Fibroblast of lung (primary cell): Measurements from ENCODE around the gene AACS. TPM values are rescaled to one million over a fixed set of nuclear protein-coding genes. Genes with fewer than 3 reads are reported as not detected.

Experiments used
- DNase-seq, 2 donors: peaks; one replicate each; pipeline versions ENCODE4 v3.0.0 to v3.0.0-alpha.2; 2010; ENCODE audit warnings: low read depth in 2 of 2
- H2AFZ ChIP-seq: 2 replicates; pipeline ENCODE4 v1.5.1; 2012; ENCODE audit warnings: low read length, control low read depth, inconsistent platforms
- H3K27ac ChIP-seq: 2 replicates; pipeline ENCODE4 v1.5.1; 2011; ENCODE audit warnings: low read length, control low read depth; ENCODE audit not compliant: insufficient read depth
- H3K27me3 ChIP-seq: 2 replicates; pipeline ENCODE4 v1.5.1; 2011; ENCODE audit warnings: mild to moderate bottlenecking, low read length; ENCODE audit not compliant: control insufficient read depth, insufficient read depth
- H3K36me3 ChIP-seq: 2 replicates; pipeline ENCODE4 v1.5.1; 2011; ENCODE audit warnings: low read length; ENCODE audit not compliant: control insufficient read depth, insufficient read depth
- H3K4me1 ChIP-seq: 2 replicates; pipeline ENCODE4 v1.5.1; 2011; ENCODE audit warnings: low read length; ENCODE audit not compliant: control insufficient read depth, insufficient read depth; ENCODE audit errors: extremely low read depth
- H3K4me2 ChIP-seq: 2 replicates; pipeline ENCODE4 v1.5.1; 2011; ENCODE audit warnings: low read length, control low read depth; ENCODE audit not compliant: insufficient read depth; ENCODE audit errors: extremely low read depth
- H3K4me3 ChIP-seq, 4 experiments: fragments of 200-600 bp in 1 of 4; sonication (generic) in 1 of 4; replicated peaks in 1 of 4; 2 replicates each; pipeline ENCODE4 v1.5.1; 2011 to 2016; ENCODE audit warnings: low read length in 4 of 4, low read depth in 3 of 4, mild to moderate bottlenecking in 3 of 4, control low read depth in 2 of 4, inconsistent platforms in 1 of 4, mixed read lengths in 1 of 4; ENCODE audit not compliant: insufficient read depth in 1 of 4; ENCODE audit errors: control extremely low read depth in 1 of 4
- H3K79me2 ChIP-seq: 2 replicates; pipeline ENCODE4 v1.5.1; 2012; ENCODE audit warnings: mild to moderate bottlenecking, low read length, inconsistent platforms; ENCODE audit not compliant: control insufficient read depth, insufficient read depth
- H3K9ac ChIP-seq: 2 replicates; pipeline ENCODE4 v1.5.1; 2011; ENCODE audit warnings: mild to moderate bottlenecking, low read length, control low read depth; ENCODE audit not compliant: insufficient read depth
- H3K9me3 ChIP-seq: 2 replicates; pipeline ENCODE4 v1.5.1; 2012; ENCODE audit warnings: low read depth, low read length; ENCODE audit not compliant: control insufficient read depth, insufficient read depth
- H4K20me1 ChIP-seq: 2 replicates; pipeline ENCODE4 v1.5.1; 2011; ENCODE audit warnings: low read length; ENCODE audit not compliant: control insufficient read depth, insufficient read depth; ENCODE audit errors: extremely low read depth
- EZH2 ChIP-seq: IDR thresholded peaks from 2 replicates; pipeline ENCODE4 v1.5.1; 2012; ENCODE audit warnings: low read length, control low read depth, mild to moderate bottlenecking; ENCODE audit errors: missing control alignments
- polyA plus RNA-seq, 2 donors: library from polyadenylated mRNA; depleted of rRNA in 1 of 2; stranded (reverse) in 1 of 2; unstranded in 1 of 2; fragments of >200 nt; gene quantifications; 2 replicates each; pipeline ENCODE4 v1.2.1, GENCODE V29; 2011 to 2012; ENCODE audit warnings: missing spikeins in 1 of 2
- total RNA-seq: library from RNA; depleted of rRNA; stranded (reverse); fragments of >200 nt; gene quantifications from 2 replicates; pipeline ENCODE4 v1.2.1, GENCODE V29; 2014
- TF ChIP-seq, protein P1 (sequence below), 2 donors: IDR thresholded peaks in 1 of 2; conservative IDR thresholded peaks in 1 of 2; 1 replicate in 1 of 2; 2 replicates in 1 of 2; pipeline ENCODE4 v1.5.1; 2011 to 2012; ENCODE audit warnings: low read length in 2 of 2, control low read depth in 1 of 2, inconsistent platforms in 1 of 2, low read depth in 1 of 2, mild to moderate bottlenecking in 1 of 2

AACS gene
- total and polyA plus RNA-seq, 2 donors (not counting 1 experiment from before 2014, with no cell fraction given), result 24.7 to 31.5 TPM

DNA sequence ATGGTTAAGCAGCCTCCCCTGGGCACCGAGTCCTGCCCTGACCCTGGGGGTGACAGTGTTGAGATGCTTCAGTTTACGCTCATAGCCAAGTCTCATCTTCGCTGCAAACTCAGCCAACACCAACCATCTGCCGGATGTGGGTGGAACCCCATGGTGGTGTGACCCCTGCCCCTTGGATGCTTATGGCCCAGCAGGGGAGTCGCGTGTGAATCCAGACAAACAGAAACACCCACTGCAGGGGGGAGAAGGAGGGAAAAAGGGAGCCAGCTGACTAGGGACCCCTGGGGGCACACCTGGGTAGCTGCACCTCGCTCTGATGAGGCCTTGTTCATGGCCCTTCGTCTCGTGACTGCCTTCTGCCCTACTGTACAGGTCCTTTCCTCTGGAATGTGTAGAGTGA, 23.8 kb downstream of the AACS start:
- no peak for DNase-seq
- TF ChIP-seq, protein P1, sequence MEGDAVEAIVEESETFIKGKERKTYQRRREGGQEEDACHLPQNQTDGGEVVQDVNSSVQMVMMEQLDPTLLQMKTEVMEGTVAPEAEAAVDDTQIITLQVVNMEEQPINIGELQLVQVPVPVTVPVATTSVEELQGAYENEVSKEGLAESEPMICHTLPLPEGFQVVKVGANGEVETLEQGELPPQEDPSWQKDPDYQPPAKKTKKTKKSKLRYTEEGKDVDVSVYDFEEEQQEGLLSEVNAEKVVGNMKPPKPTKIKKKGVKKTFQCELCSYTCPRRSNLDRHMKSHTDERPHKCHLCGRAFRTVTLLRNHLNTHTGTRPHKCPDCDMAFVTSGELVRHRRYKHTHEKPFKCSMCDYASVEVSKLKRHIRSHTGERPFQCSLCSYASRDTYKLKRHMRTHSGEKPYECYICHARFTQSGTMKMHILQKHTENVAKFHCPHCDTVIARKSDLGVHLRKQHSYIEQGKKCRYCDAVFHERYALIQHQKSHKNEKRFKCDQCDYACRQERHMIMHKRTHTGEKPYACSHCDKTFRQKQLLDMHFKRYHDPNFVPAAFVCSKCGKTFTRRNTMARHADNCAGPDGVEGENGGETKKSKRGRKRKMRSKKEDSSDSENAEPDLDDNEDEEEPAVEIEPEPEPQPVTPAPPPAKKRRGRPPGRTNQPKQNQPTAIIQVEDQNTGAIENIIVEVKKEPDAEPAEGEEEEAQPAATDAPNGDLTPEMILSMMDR (conservative IDR thresholded peaks at IDR 0.05 in 1 of 2, IDR thresholded peaks at IDR 0.05 in 1 of 2; ENCODE audit: low read depth in 1 of 2, low read length in 2 of 2), result no peak
- no peak for TF ChIP-seq EZH2
- H3K4me3 ChIP-seq, result no peak overlapping the region

GRCh38 chr12:125089626-125090025, 24.4 kb downstream of the AACS start:
- Histone ChIP-seq H4K20me1 (no peaks in the 10 kb centered on the region), H3K36me3 (peaks cover 20% of the 10 kb centered on the region), H3K27ac (no peak overlapping the region), H2AFZ (no peak overlapping the region), H3K4me2 (no peak overlapping the region), H3K27me3 (no peaks in the 10 kb centered on the region), H3K9ac (no peak overlapping the region), H3K9me3 (no peaks in the 10 kb centered on the region), H3K79me2 (no peaks in the 10 kb centered on the region), H3K4me3 (no peak overlapping the region), H3K4me1 (peaks cover 6% of the 10 kb centered on the region)
- DNase-seq, result no peak
- no peak for TF ChIP-seq EZH2
- TF ChIP-seq, protein P1 (conservative IDR thresholded peaks at IDR 0.05 in 1 of 2, IDR thresholded peaks at IDR 0.05 in 1 of 2; ENCODE audit: low read depth in 1 of 2, low read length in 2 of 2), result no peak

More for the DNA sequence above, 23.8 kb downstream of the AACS start:
- H3K27ac ChIP-seq, result no peak overlapping the region
- peaks cover 6% of the 10 kb centered on the region for H3K4me1 ChIP-seq
- H2AFZ ChIP-seq, result no peak overlapping the region
- no peaks in the 10 kb centered on the region for H3K27me3 ChIP-seq
- H3K36me3 ChIP-seq, result peaks cover 20% of the 10 kb centered on the region
- no peak overlapping the region for H3K4me2 ChIP-seq
- H3K9ac ChIP-seq, result no peak overlapping the region
- no peaks in the 10 kb centered on the region for H4K20me1 ChIP-seq
- no peaks in the 10 kb centered on the region for H3K9me3 ChIP-seq
- H3K79me2 ChIP-seq, result no peaks in the 10 kb centered on the region

- no peak for DNase-seq
- H3K79me2 ChIP-seq, result no peaks in the 10 kb centered on the region
- H3K27me3 ChIP-seq, result no peaks in the 10 kb centered on the region
- H3K4me3 ChIP-seq, result no peak overlapping the region
- TF ChIP-seq EZH2, result no peak
- TF ChIP-seq, protein P1 (conservative IDR thresholded peaks at IDR 0.05 in 1 of 2, IDR thresholded peaks at IDR 0.05 in 1 of 2; ENCODE audit: low read depth in 1 of 2, low read length in 2 of 2), result no peak
- peaks cover 6% of the 10 kb centered on the region for H3K4me1 ChIP-seq
- no peaks in the 10 kb centered on the region for H4K20me1 ChIP-seq
- no peak overlapping the region for H3K4me2 ChIP-seq
- H2AFZ ChIP-seq, result no peak overlapping the region
- no peaks in the 10 kb centered on the region for H3K9me3 ChIP-seq
- no peak overlapping the region for H3K27ac ChIP-seq
- peaks cover 15% of the 10 kb centered on the region for H3K36me3 ChIP-seq
- H3K9ac ChIP-seq, result no peak overlapping the region
These were observed 25.2 kb downstream of the AACS start for GRCh38 chr12:125090437-125090836.
